PC-9 (cell line): ENCODE measurements around the gene LARGE1. TPM values are rescaled to one million over a fixed set of nuclear protein-coding genes. Genes with fewer than 3 reads are reported as not detected.

Source experiments
- BruUV-seq: library from RNA; stranded (reverse); fragments of 400-500 nt; replicated peaks from 2 replicates; lab custom pipeline; 2021; lab: Mats Ljungman, UMichigan
- CTCF ChIA-PET: fragments of 300-600 bp; sonication (Branson Sonifier 250); formaldehyde crosslinking; loops from one replicate; lab custom pipeline; 2022; ENCODE audit warnings: antibody characterized with exemption; lab: Charles Lee
- POLR2A ChIA-PET: fragments of 300-600 bp; sonication (Branson Sonifier 250); formaldehyde crosslinking; loops from one replicate; lab custom pipeline; 2022; ENCODE audit warnings: antibody characterized with exemption; ENCODE audit not compliant: unreplicated experiment; lab: Charles Lee
- DNase-seq, 2 experiments: peaks; one replicate each; pipeline versions ENCODE4 v3.0.0 to v3.0.0-alpha.2; 2015 to 2022; ENCODE audit warnings: mixed read lengths in 1 of 2
- H2AFZ ChIP-seq: fragments of 200-600 bp; sonication (generic); 2 replicates; pipeline ENCODE4 v1.8.1; 2017; ENCODE audit warnings: antibody characterized with exemption
- H3F3A ChIP-seq: fragments of 200-600 bp; sonication (generic); 2 replicates; pipeline ENCODE4 v1.8.1; 2017; ENCODE audit warnings: antibody characterized with exemption, mild to moderate bottlenecking, low read depth; ENCODE audit not compliant: insufficient read depth
- H3K27ac ChIP-seq: fragments of 200-600 bp; sonication (generic); 2 replicates; pipeline ENCODE4 v1.6.1; 2016; ENCODE audit warnings: mixed run types
- H3K27me3 ChIP-seq: fragments of 200-600 bp; sonication (generic); 2 replicates; pipeline ENCODE4 v1.6.1; 2016; ENCODE audit warnings: low read depth, mixed run types; ENCODE audit not compliant: insufficient read depth
- H3K36me3 ChIP-seq: fragments of 200-600 bp; sonication (generic); 2 replicates; pipeline ENCODE4 v1.6.1; 2016; ENCODE audit warnings: low read depth, mixed run types
- H3K4me1 ChIP-seq: fragments of 200-600 bp; sonication (generic); replicated peaks from 2 replicates; pipeline ENCODE4 v1.6.1; 2016; ENCODE audit warnings: mixed run types; ENCODE audit not compliant: insufficient read depth
- H3K4me2 ChIP-seq: fragments of 200-600 bp; sonication (generic); 2 replicates; pipeline ENCODE4 v1.6.1; 2017; ENCODE audit warnings: mixed run types
- H3K4me3 ChIP-seq: fragments of 200-600 bp; sonication (generic); 2 replicates; pipeline ENCODE4 v1.6.1; 2016; ENCODE audit warnings: mixed run types
- H3K79me2 ChIP-seq: fragments of 200-600 bp; sonication (generic); 2 replicates; pipeline ENCODE4 v1.6.1; 2017; ENCODE audit warnings: low read depth, mixed run types
- H3K9me2 ChIP-seq: fragments of 200-600 bp; sonication (generic); 2 replicates; pipeline ENCODE4 v1.8.1; 2017; ENCODE audit warnings: mild to moderate bottlenecking; ENCODE audit not compliant: insufficient read depth
- H3K9me3 ChIP-seq: fragments of 200-600 bp; sonication (generic); 2 replicates; pipeline ENCODE4 v1.8.1; 2016; ENCODE audit warnings: low read depth; ENCODE audit not compliant: insufficient read depth
- H4K20me1 ChIP-seq: fragments of 200-600 bp; sonication (generic); 2 replicates; pipeline ENCODE4 v1.8.1; 2017; ENCODE audit not compliant: insufficient read depth
- EZH2 ChIP-seq: fragments of 200-600 bp; sonication (generic); IDR thresholded peaks from 2 replicates; pipeline ENCODE4 v1.8.0; 2017; ENCODE audit warnings: antibody characterized with exemption, low read depth
- intact Hi-C: fragments of 100-400 bp; cut with micrococcal nuclease; formaldehyde crosslinking; loops from one replicate; pipeline ENCODE4 v1.10.0; 2022; ENCODE audit not compliant: unreplicated experiment
- total RNA-seq: library from RNA; stranded (reverse); gene quantifications from 2 replicates; pipeline ENCODE4 v1.2.3, GENCODE V29; 2021
- TF ChIP-seq, protein P1 (sequence below): fragments of 200-600 bp; sonication (generic); conservative IDR thresholded peaks from 2 replicates; pipeline ENCODE4 v1.6.1; 2017; ENCODE audit warnings: mixed run types, antibody characterized with exemption, mild to moderate bottlenecking, moderate library complexity

LARGE1 gene
- total RNA-seq, 1 experiment from 2014 or later, result 12.5 TPM

GRCh38 chr22:33657670-33658069 is 262.6 kb downstream of the LARGE1 start:
- TF ChIP-seq, protein P1, sequence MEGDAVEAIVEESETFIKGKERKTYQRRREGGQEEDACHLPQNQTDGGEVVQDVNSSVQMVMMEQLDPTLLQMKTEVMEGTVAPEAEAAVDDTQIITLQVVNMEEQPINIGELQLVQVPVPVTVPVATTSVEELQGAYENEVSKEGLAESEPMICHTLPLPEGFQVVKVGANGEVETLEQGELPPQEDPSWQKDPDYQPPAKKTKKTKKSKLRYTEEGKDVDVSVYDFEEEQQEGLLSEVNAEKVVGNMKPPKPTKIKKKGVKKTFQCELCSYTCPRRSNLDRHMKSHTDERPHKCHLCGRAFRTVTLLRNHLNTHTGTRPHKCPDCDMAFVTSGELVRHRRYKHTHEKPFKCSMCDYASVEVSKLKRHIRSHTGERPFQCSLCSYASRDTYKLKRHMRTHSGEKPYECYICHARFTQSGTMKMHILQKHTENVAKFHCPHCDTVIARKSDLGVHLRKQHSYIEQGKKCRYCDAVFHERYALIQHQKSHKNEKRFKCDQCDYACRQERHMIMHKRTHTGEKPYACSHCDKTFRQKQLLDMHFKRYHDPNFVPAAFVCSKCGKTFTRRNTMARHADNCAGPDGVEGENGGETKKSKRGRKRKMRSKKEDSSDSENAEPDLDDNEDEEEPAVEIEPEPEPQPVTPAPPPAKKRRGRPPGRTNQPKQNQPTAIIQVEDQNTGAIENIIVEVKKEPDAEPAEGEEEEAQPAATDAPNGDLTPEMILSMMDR, result no peak
- TF ChIP-seq EZH2, result no peak
- no peaks in the 10 kb centered on the region for H3K9me3 ChIP-seq
- no peaks in the 10 kb centered on the region; the same call in 1 of the 2 replicates for H3K4me1 ChIP-seq
- no peak for DNase-seq
- no TSS peak for BruUV-seq
- no peak overlapping the region for H3K4me2 ChIP-seq
- no peak overlapping the region for H3K4me3 ChIP-seq
- ChIA-PET POLR2A (no interaction called here), CTCF (no interaction called here)
- H3K27me3 ChIP-seq, result no peaks in the 10 kb centered on the region
- no peaks in the 10 kb centered on the region for H3K36me3 ChIP-seq
- no peak overlapping the region for H3K27ac ChIP-seq
- H3F3A ChIP-seq, result no peaks in the 10 kb centered on the region
- H2AFZ ChIP-seq, result no peak overlapping the region
- H4K20me1 ChIP-seq, result no peaks in the 10 kb centered on the region
- no peaks in the 10 kb centered on the region for H3K79me2 ChIP-seq
- intact Hi-C loops, result no loop called here
- no peaks in the 10 kb centered on the region; the same call in 1 of the 2 replicates for H3K9me2 ChIP-seq

DNA sequence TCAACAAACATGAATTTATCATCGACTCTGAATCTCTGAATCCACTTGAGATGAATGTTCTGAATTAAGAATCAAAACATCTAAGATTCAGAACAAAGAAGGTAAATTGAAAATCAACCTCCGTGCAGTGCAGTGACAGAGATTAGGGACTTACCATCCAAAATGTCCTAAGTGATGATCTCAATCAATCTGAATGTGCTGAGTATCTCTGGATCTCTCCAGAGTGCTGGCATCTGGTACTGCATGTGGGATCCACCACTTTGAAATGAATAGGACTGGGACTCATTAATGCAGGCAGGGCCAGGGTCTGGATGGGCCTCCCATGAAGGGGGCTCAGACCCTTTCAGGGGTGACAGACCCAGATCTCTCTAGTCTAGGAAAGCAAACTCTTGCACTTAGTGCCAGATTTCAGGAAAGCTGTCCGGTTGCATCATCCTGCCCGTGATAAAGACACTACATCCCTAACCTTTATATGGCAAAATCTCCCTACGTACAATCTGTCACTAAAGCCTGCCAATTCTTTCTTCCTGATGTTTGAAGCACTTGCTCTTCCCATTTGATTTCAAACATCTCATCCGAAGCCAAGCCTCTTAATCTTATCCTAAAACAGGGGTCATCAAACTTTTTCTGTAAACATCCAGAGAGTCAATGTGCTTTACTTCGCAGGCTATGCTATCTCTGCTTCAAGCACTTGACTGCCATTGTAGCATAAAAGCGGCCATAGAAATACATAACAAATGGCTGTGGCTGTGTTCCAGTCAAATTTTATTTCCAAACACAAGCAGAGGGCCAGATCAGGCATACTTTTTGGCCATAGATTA is 263.3 kb downstream of the LARGE1 start:
- H3K4me1 ChIP-seq, result no peaks in the 10 kb centered on the region; the same call in 1 of the 2 replicates
- ChIA-PET CTCF (interaction anchor here (0.7 kb wide), 1 partner anchor 172 kb away, joined by 6 read pairs; no protein-coding TSS in a partner anchor), POLR2A (no interaction called here)
- BruUV-seq, result no TSS peak
- H3K4me3 ChIP-seq, result no peak overlapping the region
- H3K79me2 ChIP-seq, result no peaks in the 10 kb centered on the region
- DNase-seq, result no peak
- no peaks in the 10 kb centered on the region for H3K9me3 ChIP-seq
- TF ChIP-seq, protein P1, result no peak
- TF ChIP-seq EZH2, result no peak
- no peak overlapping the region for H3K27ac ChIP-seq
- no peak overlapping the region for H3K4me2 ChIP-seq
- no peaks in the 10 kb centered on the region for H4K20me1 ChIP-seq
- no peaks in the 10 kb centered on the region for H3K27me3 ChIP-seq
- intact Hi-C loops, result no loop called here
- no peak overlapping the region for H2AFZ ChIP-seq
- H3K9me2 ChIP-seq, result no peaks in the 10 kb centered on the region; the same call in 1 of the 2 replicates
- no peaks in the 10 kb centered on the region for H3K36me3 ChIP-seq
- peaks cover 3% of the 10 kb centered on the region; the same call in 1 of the 2 replicates for H3F3A ChIP-seq

GRCh38 chr22:33654173-33654895 is 265.9 kb downstream of the LARGE1 start:
- no peaks in the 10 kb centered on the region; the same call in 1 of the 2 replicates for H3K4me1 ChIP-seq
- H3K36me3 ChIP-seq, result no peaks in the 10 kb centered on the region
- DNase-seq, result no peak
- intact Hi-C loops, result no loop called here
- no peak overlapping the region for H3K4me2 ChIP-seq
- ChIA-PET CTCF (no interaction called here), POLR2A (no interaction called here)
- no peak for TF ChIP-seq EZH2
- TF ChIP-seq, protein P1, result no peak
- H3K79me2 ChIP-seq, result no peaks in the 10 kb centered on the region
- H3K27me3 ChIP-seq, result no peaks in the 10 kb centered on the region
- H3F3A ChIP-seq, result peaks cover 3% of the 10 kb centered on the region; the same call in 1 of the 2 replicates
- BruUV-seq, result no TSS peak
- H3K4me3 ChIP-seq, result no peak overlapping the region
- H3K9me3 ChIP-seq, result no peaks in the 10 kb centered on the region
- H3K9me2 ChIP-seq, result no peaks in the 10 kb centered on the region; the same call in 1 of the 2 replicates
- no peaks in the 10 kb centered on the region for H4K20me1 ChIP-seq
- no peak overlapping the region for H3K27ac ChIP-seq
- H2AFZ ChIP-seq, result no peak overlapping the region
